GM12878 (cell line): ENCODE data around the gene NPR1. TPM values are rescaled to one million over a fixed set of nuclear protein-coding genes. Genes with fewer than 3 reads are reported as not detected.

Experiments used
- ATAC-seq: fragments of 200-7000 bp; cut with Tn5 transposase; 3 replicates; pipeline ENCODE4 v1.9.1; 2020; ENCODE audit warnings: mild to moderate bottlenecking, moderate library complexity
- BruUV-seq: library from RNA; stranded (reverse); fragments of 400-500 nt; replicated peaks from 2 replicates; lab custom pipeline; 2021; lab: Mats Ljungman, UMichigan
- CTCF ChIA-PET: fragments of 300-600 bp; sonication (Branson Sonifier 250); formaldehyde crosslinking; extraction: SDS; loops from one replicate; lab custom pipeline; 2021; ENCODE audit warnings: inconsistent platforms; lab: Yijun Ruan, JAX
- POLR2A ChIA-PET: fragments of 350-600 bp; formaldehyde crosslinking; extraction: SDS; loops from one replicate; lab custom pipeline; 2021; ENCODE audit warnings: inconsistent platforms; lab: Charles Lee
- RAD21 ChIA-PET: fragments of 300-600 bp; sonication (Branson Sonifier 250); formaldehyde crosslinking; loops from one replicate; lab custom pipeline; 2023; ENCODE audit warnings: antibody characterized with exemption; ENCODE audit not compliant: unreplicated experiment; lab: Charles Lee
- SMC1A ChIA-PET: fragments of 300-600 bp; sonication (Branson Sonifier 250); formaldehyde crosslinking; loops from one replicate; lab custom pipeline; 2023; ENCODE audit not compliant: unreplicated experiment, uncharacterized antibody; lab: Charles Lee
- DNase-seq: peaks from one replicate; pipeline ENCODE4 v3.0.0-alpha.2; 2011; ENCODE audit warnings: low read depth, low spot score
- FAIRE-seq: peaks from 3 replicates; lab custom pipeline; 2011; peaks lifted over from hg19 to GRCh38; lab: Jason Lieb, UNC
- H2AFZ ChIP-seq: 2 replicates; pipeline ENCODE4 v1.6.0; 2011; ENCODE audit warnings: low read depth, low read length, control low read depth; ENCODE audit not compliant: control insufficient read depth
- H3K27ac ChIP-seq: 2 replicates; pipeline ENCODE4 v1.5.1; 2011; ENCODE audit warnings: control low read depth; ENCODE audit not compliant: control insufficient read depth, insufficient read depth
- H3K27me3 ChIP-seq, 2 experiments: replicated peaks in 1 of 2; 2 replicates each; pipeline versions ENCODE4 v1.6.0 to v1.6.1; 2011; ENCODE audit warnings: low read length in 1 of 2; ENCODE audit not compliant: control insufficient read depth in 2 of 2, insufficient read depth in 2 of 2
- H3K36me3 ChIP-seq, 2 experiments: 2 replicates each; pipeline ENCODE4 v1.5.1; 2011; ENCODE audit warnings: low read length in 1 of 2; ENCODE audit not compliant: control insufficient read depth in 2 of 2, insufficient read depth in 2 of 2
- H3K4me1 ChIP-seq: 2 replicates; pipeline ENCODE4 v1.6.1; 2011; ENCODE audit warnings: mild to moderate bottlenecking, low read length, moderate library complexity, mixed read lengths; ENCODE audit not compliant: control insufficient read depth, insufficient read depth
- H3K4me2 ChIP-seq: 2 replicates; pipeline ENCODE4 v1.6.0; 2011; ENCODE audit warnings: control low read depth; ENCODE audit not compliant: control insufficient read depth, insufficient read depth
- H3K4me3 ChIP-seq: fragments of 200-600 bp; sonication (generic); 2 replicates; pipeline ENCODE4 v1.5.1; 2016
- H3K79me2 ChIP-seq: 2 replicates; pipeline ENCODE4 v1.6.0; 2011; ENCODE audit warnings: low read length; ENCODE audit not compliant: control insufficient read depth, insufficient read depth
- H3K9ac ChIP-seq: 2 replicates; pipeline ENCODE4 v1.8.0; 2011; ENCODE audit warnings: low read length, control low read depth, mixed read lengths; ENCODE audit not compliant: control insufficient read depth, insufficient read depth
- H3K9me3 ChIP-seq: replicated peaks from 3 replicates; pipeline ENCODE4 v1.5.1; 2011; ENCODE audit warnings: mild to moderate bottlenecking, low read length; ENCODE audit not compliant: control insufficient read depth, insufficient read depth
- H4K20me1 ChIP-seq: 2 replicates; pipeline ENCODE4 v1.6.0; 2011; ENCODE audit not compliant: control insufficient read depth, insufficient read depth
- BRCA1 ChIP-seq: IDR thresholded peaks from 2 replicates; pipeline ENCODE4 v1.6.1; 2011; ENCODE audit warnings: low read depth, low read length, improper control_type of control experiment
- CEBPB ChIP-seq, 2 experiments: fragments of 150-350 bp in 1 of 2; IDR thresholded peaks; 2 replicates each; pipeline ENCODE4 v1.6.1; 2012 to 2014; ENCODE audit warnings: low read depth in 2 of 2, low read length in 2 of 2, borderline replicate concordance in 1 of 2, inconsistent platforms in 1 of 2
- EP300 ChIP-seq, 2 experiments: fragments of 150-350 bp in 1 of 2; IDR thresholded peaks; 2 replicates each; pipeline ENCODE4 v1.6.1; 2011 to 2012; ENCODE audit warnings: low read depth in 2 of 2, low read length in 2 of 2, borderline replicate concordance in 1 of 2, improper control_type of control experiment in 1 of 2, inconsistent platforms in 1 of 2; ENCODE audit not compliant: control insufficient read depth in 1 of 2
- ETV6 ChIP-seq, 2 experiments: fragments of 450-650 bp in 1 of 2; IDR thresholded peaks in 1 of 2; conservative IDR thresholded peaks in 1 of 2; 2 replicates each; pipeline ENCODE4 v1.6.1; 2014; ENCODE audit warnings: antibody characterized with exemption in 1 of 2, borderline replicate concordance in 1 of 2, low read depth in 1 of 2, mild to moderate bottlenecking in 1 of 2, moderate library complexity in 1 of 2
- GATAD2B ChIP-seq: fragments of 450-650 bp; conservative IDR thresholded peaks from 2 replicates; pipeline ENCODE4 v1.6.1; 2017; ENCODE audit warnings: low read depth, mild to moderate bottlenecking, moderate library complexity
- IKZF2 ChIP-seq, 2 experiments: fragments of 450-650 bp; IDR thresholded peaks; 2 replicates each; pipeline ENCODE4 v1.6.1; 2017; ENCODE audit warnings: mild to moderate bottlenecking in 2 of 2, moderate library complexity in 2 of 2
- NFYA ChIP-seq: IDR thresholded peaks from 2 replicates; pipeline ENCODE4 v1.6.1; 2011; ENCODE audit warnings: low read depth, mild to moderate bottlenecking, low read length, improper control_type of control experiment, borderline replicate concordance
- RB1 ChIP-seq: fragments of 450-650 bp; formaldehyde crosslinking; IDR thresholded peaks from 2 replicates; pipeline ENCODE4 v1.6.1; 2017; ENCODE audit warnings: mild to moderate bottlenecking, borderline replicate concordance
- SMARCA5 ChIP-seq: fragments of 450-650 bp; IDR thresholded peaks from 2 replicates; pipeline ENCODE4 v1.6.1; 2017; ENCODE audit warnings: mild to moderate bottlenecking
- ZBED1 ChIP-seq: IDR thresholded peaks from 2 replicates; pipeline ENCODE4 v1.6.1; 2016; ENCODE audit warnings: borderline replicate concordance
- WGBS: methylation state at CpG from one replicate; pipeline ENCODE4 v1.1.6; 2016; ENCODE audit warnings: low lambda C conversion rate; ENCODE audit not compliant: insufficient replicate concordance, insufficient coverage; ENCODE audit errors: missing lambda C conversion rate; 5-methylcytosine and 5-hydroxymethylcytosine counted together
- in situ Hi-C: fragments of 300-500 bp; cut with MboI; formaldehyde crosslinking; loops from 9 replicates; pipeline ENCODE4 v1.14.3; 2018; ENCODE audit warnings: mixed read lengths
- intact Hi-C: fragments of 100-400 bp; cut with micrococcal nuclease; formaldehyde crosslinking; loops from one replicate; pipeline ENCODE4 v1.14.2; 2022; ENCODE audit not compliant: unreplicated experiment
- polyA plus RNA-seq, 11 experiments: library from polyadenylated mRNA; depleted of rRNA in 4 of 11; unstranded in 6 of 11; stranded (reverse) in 5 of 11; fragments of >200 nt; fragmentation: Nextera tagmentation in 4 of 11; fragmentation: Illumina TruSeq in 1 of 11; extraction: Ambion mirVana in 4 of 11; extraction: Trizol in 1 of 11; gene quantifications; 1 replicate in 1 of 11; 2 replicates in 10 of 11; pipeline versions ENCODE4 v1.2.1 to v1.2.3, GENCODE V29; 2011 to 2016; ENCODE audit warnings: inconsistent platforms in 2 of 11, missing spikeins in 2 of 11, low read depth in 1 of 11
- total RNA-seq, 4 experiments: library from RNA; depleted of rRNA in 3 of 4; stranded (reverse); fragments of >200 nt in 3 of 4; fragmentation: Illumina TruSeq in 1 of 4; extraction: Trizol in 1 of 4; gene quantifications; 2 replicates each; pipeline versions ENCODE4 v1.2.1 to v1.2.3, GENCODE V29; 2013 to 2021
- TF ChIP-seq, protein P1 (sequence below): IDR thresholded peaks from 2 replicates; pipeline ENCODE4 v1.6.1; 2011; ENCODE audit warnings: low read depth, mild to moderate bottlenecking, low read length, moderate library complexity, borderline replicate concordance; ENCODE audit errors: extremely low read depth
- TF ChIP-seq, protein P2 (sequence below): fragments of 450-650 bp; IDR thresholded peaks from 2 replicates; pipeline ENCODE4 v1.6.1; 2018; ENCODE audit warnings: borderline replicate concordance, mild to moderate bottlenecking; ENCODE audit not compliant: partially characterized antibody

The NPR1 gene
- total and polyA plus RNA-seq, 10 of the 15 experiments (the other 5 are each of a cell fraction or from before 2014, with no cell fraction given) = 0.09 to 2.1 (median 0.28) TPM; not detected in 1

DNA sequence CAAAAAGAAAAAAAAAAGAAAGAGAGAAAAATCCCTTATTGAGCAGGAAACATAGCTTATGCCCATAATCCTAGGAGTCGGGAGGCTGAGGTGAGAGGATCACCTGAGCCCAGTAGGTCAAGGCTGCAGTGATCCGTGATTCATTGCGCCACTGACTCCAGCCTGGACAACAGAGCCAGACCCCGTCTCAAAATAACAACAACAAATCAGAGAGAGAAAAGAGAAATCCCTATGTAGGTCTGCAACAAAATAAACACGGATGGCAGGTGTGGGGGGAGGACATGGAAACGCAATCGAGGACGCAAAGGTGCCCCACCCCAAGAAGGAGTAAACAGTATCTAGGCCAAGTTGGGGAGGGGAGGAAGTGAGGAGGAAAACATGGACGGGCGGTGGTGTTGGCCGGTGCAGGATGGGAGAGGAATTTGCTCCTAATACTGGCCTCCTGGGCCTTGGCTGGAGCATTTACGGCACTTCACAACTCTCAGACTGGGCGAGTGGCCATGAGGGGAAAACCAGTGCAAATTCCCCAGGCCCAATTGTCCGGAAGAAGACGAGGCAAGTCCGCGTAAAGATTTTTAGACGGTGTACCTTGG is 45.2 kb upstream of the NPR1 start:
- peak; percentile 13 for ATAC-seq
- intact Hi-C loops = no loop called here
- H4K20me1 ChIP-seq = no peaks in the 10 kb centered on the region
- peaks cover 6% of the 10 kb centered on the region for H3K4me1 ChIP-seq
- peak overlapping the region; percentile 90 for H3K4me2 ChIP-seq
- no TSS peak for BruUV-seq
- no peaks in the 10 kb centered on the region for H3K27me3 ChIP-seq
- H3K79me2 ChIP-seq = peaks cover 31% of the 10 kb centered on the region
- 86% methylated on average over 18 of the region's 18 CpGs for WGBS
- FAIRE-seq = no peak
- H3K36me3 ChIP-seq = peaks cover 1 to 23% of the 10 kb centered on the region in 2 experiments; a peak in 3 of 4 replicates
- ChIA-PET POLR2A (interaction anchor here (0.5 to 2.4 kb wide), 21 partner anchors 10 to 313 kb away, joined by 3 to 35 read pairs (median 4); partner anchors contain the start of genes INTS3 and S100A6), CTCF (interaction anchor here (1.0 to 3.0 kb wide), 9 partner anchors 9 to 67 kb away, joined by 3 to 25 read pairs (median 6); partner anchors contain the start of gene ILF2), RAD21 (interaction anchor here (0.6 to 3.1 kb wide), 15 partner anchors 10 to 371 kb away, joined by 3 to 13 read pairs (median 4); partner anchors contain the start of genes INTS3, JTB, RAB13 and S100A6), SMC1A (interaction anchor here (0.6 to 3.0 kb wide), 14 partner anchors 11 to 355 kb away, joined by 3 to 29 read pairs (median 4); partner anchors contain the start of gene INTS3)
- no peak overlapping the region; the same call in 1 of the 2 replicates for H3K9ac ChIP-seq
- peak overlapping the region; percentile 51 for H2AFZ ChIP-seq
- no peak for DNase-seq
- peak overlapping the region; percentile 45; the same call in 1 of the 2 replicates for H3K4me3 ChIP-seq
- in situ Hi-C loops = no loop called here
- no peaks in the 10 kb centered on the region for H3K9me3 ChIP-seq
- TF ChIP-seq GATAD2B (no peak), NFYA (no peak), CEBPB (IDR thresholded peaks at IDR 0.05; ENCODE audit: borderline replicate concordance in 1 of 2, low read depth in 2 of 2, low read length in 2 of 2) (no peak), IKZF2 (IDR thresholded peaks at IDR 0.05) (no peak), SMARCA5 (peak; percentile 22; the same call in 1 of the 2 replicates), RB1 (no peak), ETV6 (conservative IDR thresholded peaks at IDR 0.05 in 1 of 2, IDR thresholded peaks at IDR 0.05 in 1 of 2; ENCODE audit: borderline replicate concordance in 1 of 2, low read depth in 1 of 2) (no peak), EP300 (IDR thresholded peaks at IDR 0.05; ENCODE audit: borderline replicate concordance in 1 of 2, control insufficient read depth in 1 of 2, low read depth in 2 of 2, low read length in 2 of 2) (no peak), BRCA1 (no peak), ZBED1 (no peak)
- TF ChIP-seq, protein P1, sequence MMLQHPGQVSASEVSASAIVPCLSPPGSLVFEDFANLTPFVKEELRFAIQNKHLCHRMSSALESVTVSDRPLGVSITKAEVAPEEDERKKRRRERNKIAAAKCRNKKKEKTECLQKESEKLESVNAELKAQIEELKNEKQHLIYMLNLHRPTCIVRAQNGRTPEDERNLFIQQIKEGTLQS = no peak
- TF ChIP-seq, protein P2, sequence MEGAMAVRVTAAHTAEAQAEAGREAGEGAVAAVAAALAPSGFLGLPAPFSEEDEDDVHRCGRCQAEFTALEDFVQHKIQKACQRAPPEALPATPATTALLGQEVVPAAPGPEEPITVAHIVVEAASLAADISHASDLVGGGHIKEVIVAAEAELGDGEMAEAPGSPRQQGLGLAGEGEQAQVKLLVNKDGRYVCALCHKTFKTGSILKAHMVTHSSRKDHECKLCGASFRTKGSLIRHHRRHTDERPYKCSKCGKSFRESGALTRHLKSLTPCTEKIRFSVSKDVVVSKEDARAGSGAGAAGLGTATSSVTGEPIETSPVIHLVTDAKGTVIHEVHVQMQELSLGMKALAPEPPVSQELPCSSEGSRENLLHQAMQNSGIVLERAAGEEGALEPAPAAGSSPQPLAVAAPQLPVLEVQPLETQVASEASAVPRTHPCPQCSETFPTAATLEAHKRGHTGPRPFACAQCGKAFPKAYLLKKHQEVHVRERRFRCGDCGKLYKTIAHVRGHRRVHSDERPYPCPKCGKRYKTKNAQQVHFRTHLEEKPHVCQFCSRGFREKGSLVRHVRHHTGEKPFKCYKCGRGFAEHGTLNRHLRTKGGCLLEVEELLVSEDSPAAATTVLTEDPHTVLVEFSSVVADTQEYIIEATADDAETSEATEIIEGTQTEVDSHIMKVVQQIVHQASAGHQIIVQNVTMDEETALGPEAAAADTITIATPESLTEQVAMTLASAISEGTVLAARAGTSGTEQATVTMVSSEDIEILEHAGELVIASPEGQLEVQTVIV = peak; percentile 23
- H3K27ac ChIP-seq = peak overlapping the region; percentile 98
